Heart left ventricle (tissue), 16 donors: ENCODE measurements around the gene VEZF1. TPM values are rescaled to one million over a fixed set of nuclear protein-coding genes. Genes with fewer than 3 reads are reported as not detected.

ENCODE experiments used
- ATAC-seq, 4 donors: fragments of 200-7000 bp; cut with Tn5 transposase; one replicate each; pipeline ENCODE4 v1.9.1; 2020 to 2022; ENCODE audit warnings: moderate library complexity in 4 of 4, mild to moderate bottlenecking in 3 of 4, moderate number of reproducible peaks in 1 of 4
- DNase-seq, 5 donors: peaks; one replicate each; pipeline ENCODE4 v3.0.0-alpha.2; 2020
- H3K27ac ChIP-seq, 12 donors: fragments of 200-600 bp; sonication (generic) in 4 of 12; one replicate each; pipeline versions ENCODE4 v1.5.0 to v1.8.0; 2016 to 2022; ENCODE audit warnings: mild to moderate bottlenecking in 2 of 12
- H3K27me3 ChIP-seq, 9 donors: fragments of 200-600 bp; sonication (generic) in 2 of 9; one replicate each; pipeline versions ENCODE4 v1.5.1 to v1.8.0; 2016 to 2022; ENCODE audit warnings: mild to moderate bottlenecking in 3 of 9
- H3K36me3 ChIP-seq, 9 donors: fragments of 200-600 bp; sonication (generic) in 2 of 9; one replicate each; pipeline versions ENCODE4 v1.5.0 to v1.8.0; 2018 to 2022; ENCODE audit warnings: mild to moderate bottlenecking in 2 of 9
- H3K4me1 ChIP-seq, 12 donors: fragments of 200-600 bp; sonication (generic) in 4 of 12; one replicate each; pipeline versions ENCODE4 v1.5.0 to v1.8.0; 2016 to 2022; ENCODE audit warnings: mild to moderate bottlenecking in 3 of 12
- H3K4me3 ChIP-seq, 12 donors: fragments of 200-600 bp; sonication (generic) in 4 of 12; one replicate each; pipeline versions ENCODE4 v1.5.0 to v1.8.0; 2017 to 2022; ENCODE audit warnings: mild to moderate bottlenecking in 9 of 12, moderate library complexity in 4 of 12
- H3K9me3 ChIP-seq, 12 donors: fragments of 200-600 bp; sonication (generic) in 4 of 12; one replicate each; pipeline versions ENCODE4 v1.5.0 to v1.8.0; 2016 to 2022; ENCODE audit warnings: mild to moderate bottlenecking in 1 of 12
- CTCF ChIP-seq, 12 donors: fragments of 200-600 bp; sonication (generic) in 4 of 12; IDR thresholded peaks; one replicate each; pipeline versions ENCODE4 v1.5.0 to v1.8.0; 2018 to 2022; ENCODE audit warnings: antibody characterized with exemption in 12 of 12, mild to moderate bottlenecking in 5 of 12
- POLR2A ChIP-seq, 2 donors: fragments of 450-650 bp; IDR thresholded peaks; one replicate each; pipeline ENCODE4 v1.6.1; 2017; ENCODE audit warnings: antibody characterized with exemption in 2 of 2, mild to moderate bottlenecking in 2 of 2, moderate library complexity in 2 of 2
- WGBS, 4 donors: extraction: QIAGEN DNeasy Blood & Tissue Kit in 2 of 4; methylation state at CpG; one replicate each; pipeline versions ENCODE4 v1.1.5 to v1.1.7; 2013 to 2018; 5-methylcytosine and 5-hydroxymethylcytosine counted together
- intact Hi-C, 10 donors: fragments of 100-400 bp; cut with DNase I; formaldehyde crosslinking; loops; one replicate each; pipeline versions ENCODE4 v1.11.1 to v1.14.2; 2022
- polyA plus RNA-seq, 2 donors: library from polyadenylated mRNA; stranded (reverse); fragments of 200-250 nt; gene quantifications; one replicate each; pipeline ENCODE4 v1.2.3, GENCODE V29; 2013
- total RNA-seq, 9 donors: library from RNA; depleted of rRNA in 2 of 9; stranded (reverse); fragments of >200 nt in 2 of 9; fragmentation: NEBNext Ultra II Directional in 3 of 9; extraction: Animal tissue kit (Norgen Biotek cat#: 25700) in 3 of 9; gene quantifications; one replicate each; pipeline versions ENCODE4 v1.1.0 to v1.2.4, GENCODE V29; 2016 to 2023
- donor health status: ischemic (EF 13 %, LVEDD 7.1; RV severe dilation, severe dysfunction).
- donor health status: healthy with polysubstance abuse.
- donor health status: DM: no; HTN: yes; CAD: no.
- donor health status: DM: no; HTN: no; CAD: no.
- donor health status: ischemic (EF 25% LVEDD 6.9; RV normal size, moderate dysfunction).
- donor health status: ischemic (EF 25% LVEDD 5.7; RV mildly dilated, moderate dysfunction).
- donor health status: healthy.
- donor health status: DM: yes; HTN: yes; CAD: no.
- donor health status: ischemic (EF 35%, LVEDD 5.7; RV mildly dilated, moderate dysfunction).
- donor health status: nonischemic (EF 11% LVEDD 7.7; RV severe dilation, severe dysfunction).
- donor health status: DM: yes; HTN: yes; CAD: no.
- donor health status: PGD.
- donor health status: ischemic (EF 29% LVEDD 5.4; RV normal size, mild dysfunction).
- donor health status: nonischemic (EF 23%, LVEDD 6.1; RV moderate dilation, normal function).

Gene VEZF1
- total and polyA plus RNA-seq, 11 donors = 18.2 to 85.6 (median 62.3) TPM

- no peaks in the 10 kb centered on the region for H3K27me3 ChIP-seq
- peaks cover 0 to 43% (median 24%) of the 10 kb centered on the region in 12 donors for H3K4me1 ChIP-seq
- H3K4me3 ChIP-seq = no peak overlapping the region
- DNase-seq = no peak
- H3K27ac ChIP-seq = peak overlapping the region in 1 of 12 donors; percentile 7
- TF ChIP-seq POLR2A (IDR thresholded peaks at IDR 0.05) (no peak), CTCF (IDR thresholded peaks at IDR 0.05) (no peak)
- H3K36me3 ChIP-seq = peaks cover 0 to 47% (median 37%) of the 10 kb centered on the region in 9 donors
- intact Hi-C loops = no loop called here
- 62 to 76% (median 66%) methylated on average over 4 of the region's 4 CpGs for WGBS, 4 donors
- ATAC-seq = no peak
- H3K9me3 ChIP-seq = no peaks in the 10 kb centered on the region
These were observed 17.3 kb downstream of the VEZF1 start for GRCh38 chr17:57970710-57971109.

- intact Hi-C loops = no loop called here
- H3K27me3 ChIP-seq = no peaks in the 10 kb centered on the region
- peaks cover 0 to 24% (median 14%) of the 10 kb centered on the region in 9 donors for H3K36me3 ChIP-seq
- ATAC-seq = no peak
- peaks cover 0 to 22% (median 12%) of the 10 kb centered on the region in 12 donors for H3K4me1 ChIP-seq
- no peaks in the 10 kb centered on the region for H3K9me3 ChIP-seq
- H3K4me3 ChIP-seq = no peak overlapping the region
- peak in 1 of 5 donors; percentile 6 for DNase-seq
- H3K27ac ChIP-seq = no peak overlapping the region
- 64 to 73% (median 69%) methylated on average over 1 of the region's 1 CpG for WGBS, 4 donors
- TF ChIP-seq POLR2A (IDR thresholded peaks at IDR 0.05) = no peak
- no peak for TF ChIP-seq CTCF (IDR thresholded peaks at IDR 0.05)
These were observed 19.6 kb downstream of the VEZF1 start for GRCh38 chr17:57968456-57968855.

- DNase-seq (peak in 1 of 5 donors; percentile 9), ATAC-seq (peak in 3 of 4 donors; percentile 22 to 47 (median 32))
- H3K9me3 ChIP-seq = no peaks in the 10 kb centered on the region
- no peaks in the 10 kb centered on the region for H3K27me3 ChIP-seq
- TF ChIP-seq CTCF (IDR thresholded peaks at IDR 0.05) (no peak), POLR2A (IDR thresholded peaks at IDR 0.05) (no peak)
- H3K4me3 ChIP-seq = no peak overlapping the region
- intact Hi-C loops = no loop called here
- H3K4me1 ChIP-seq = peaks cover 0 to 10% (median 1%) of the 10 kb centered on the region in 12 donors
- 73 to 88% (median 81%) methylated on average over 5 of the region's 5 CpGs for WGBS, 4 donors
- H3K36me3 ChIP-seq = peaks cover 0 to 9% (median 0%) of the 10 kb centered on the region in 9 donors
- H3K27ac ChIP-seq = peak overlapping the region in 1 of 12 donors; percentile 1
These were observed 21.2 kb downstream of the VEZF1 start for GRCh38 chr17:57966875-57967274.

GRCh38 chr17:57966246-57966645 is 21.8 kb downstream of the VEZF1 start:
- TF ChIP-seq CTCF (IDR thresholded peaks at IDR 0.05) = no peak
- TF ChIP-seq POLR2A (IDR thresholded peaks at IDR 0.05) = no peak
- H3K4me3 ChIP-seq = no peak overlapping the region
- intact Hi-C loops = no loop called here
- DNase-seq (no peak), ATAC-seq (no peak)
- no peak overlapping the region for H3K27ac ChIP-seq
- H3K36me3 ChIP-seq = peaks cover 0 to 3% (median 0%) of the 10 kb centered on the region in 9 donors
- no peaks in the 10 kb centered on the region for H3K9me3 ChIP-seq
- H3K27me3 ChIP-seq = no peaks in the 10 kb centered on the region
- H3K4me1 ChIP-seq = peaks cover 0 to 4% (median 0%) of the 10 kb centered on the region in 12 donors
- WGBS, 4 donors = 79 to 90% (median 86%) methylated on average over 5 of the region's 5 CpGs
